OCI-LY7 (cell line): ENCODE results near the gene STYK1. TPM values are rescaled to one million over a fixed set of nuclear protein-coding genes. Genes with fewer than 3 reads are reported as not detected.

ENCODE experiments used
- BruUV-seq: library from RNA; stranded (reverse); fragments of 400-500 nt; replicated peaks from 2 replicates; lab custom pipeline; 2021; lab: Mats Ljungman, UMichigan
- CTCF ChIA-PET: fragments of 300-600 bp; sonication (Branson Sonifier 250); formaldehyde crosslinking; loops from one replicate; lab custom pipeline; 2022; ENCODE audit warnings: antibody characterized with exemption; ENCODE audit not compliant: unreplicated experiment; lab: Charles Lee
- POLR2A ChIA-PET: fragments of 300-600 bp; sonication (Branson Sonifier 250); formaldehyde crosslinking; loops from one replicate; lab custom pipeline; 2022; ENCODE audit warnings: antibody characterized with exemption; lab: Charles Lee
- DNase-seq: peaks from one replicate; pipeline ENCODE4 v3.0.0-alpha.2; 2015; ENCODE audit warnings: low spot score
- H2AFZ ChIP-seq: fragments of 200-600 bp; sonication (generic), shearing (Covaris generic); 2 replicates; pipeline ENCODE4 v1.6.1; 2014; ENCODE audit warnings: mild to moderate bottlenecking, antibody characterized with exemption, low read length, moderate library complexity
- H3K27ac ChIP-seq: fragments of 200-600 bp; sonication (generic); 2 replicates; pipeline ENCODE4 v1.5.1; 2014; ENCODE audit warnings: mixed run types, low read depth, mild to moderate bottlenecking, moderate library complexity, low read length, inconsistent platforms; ENCODE audit not compliant: poor library complexity, severe bottlenecking
- H3K36me3 ChIP-seq: fragments of 200-600 bp; sonication (generic); 2 replicates; pipeline ENCODE4 v1.6.1; 2014; ENCODE audit warnings: mild to moderate bottlenecking, antibody characterized with exemption, low read length, moderate library complexity, mixed read lengths; ENCODE audit not compliant: insufficient read depth
- H3K4me1 ChIP-seq: fragments of 200-600 bp; sonication (generic); 2 replicates; pipeline ENCODE4 v1.5.1; 2014; ENCODE audit warnings: mild to moderate bottlenecking, low read length; ENCODE audit not compliant: insufficient read depth, poor library complexity, severe bottlenecking
- H3K4me2 ChIP-seq: fragments of 200-600 bp; sonication (generic); 2 replicates; pipeline ENCODE4 v1.6.1; 2014; ENCODE audit warnings: mild to moderate bottlenecking, low read length
- H3K4me3 ChIP-seq: fragments of 200-600 bp; sonication (generic); 2 replicates; pipeline ENCODE4 v1.5.1; 2014; ENCODE audit warnings: mild to moderate bottlenecking, low read depth, low read length; ENCODE audit not compliant: poor library complexity, severe bottlenecking
- H3K79me2 ChIP-seq: fragments of 200-600 bp; sonication (generic); 2 replicates; pipeline ENCODE4 v1.6.1; 2016; ENCODE audit warnings: low read depth, mild to moderate bottlenecking, low read length, moderate library complexity, mixed read lengths; ENCODE audit not compliant: insufficient read depth
- H3K9me2 ChIP-seq: fragments of 200-600 bp; sonication (generic); 2 replicates; pipeline ENCODE4 v1.6.1; 2016; ENCODE audit warnings: mild to moderate bottlenecking, low read length, mixed read lengths; ENCODE audit not compliant: insufficient read depth
- H3K9me3 ChIP-seq: fragments of 200-600 bp; sonication (generic); 2 replicates; pipeline ENCODE4 v1.6.1; 2014; ENCODE audit warnings: mild to moderate bottlenecking, mixed run types, low read length, mixed read lengths
- H4K20me1 ChIP-seq: fragments of 200-600 bp; sonication (generic); 2 replicates; pipeline ENCODE4 v1.6.1; 2014; ENCODE audit warnings: mild to moderate bottlenecking, antibody characterized with exemption, low read length, moderate library complexity, mixed read lengths; ENCODE audit not compliant: insufficient read depth
- EZH2phosphoT487 ChIP-seq: fragments of 200-600 bp; sonication (generic); IDR thresholded peaks from 2 replicates; pipeline ENCODE4 v1.6.1; 2018; ENCODE audit warnings: low read depth, borderline replicate concordance, mild to moderate bottlenecking, mixed run types, antibody characterized with exemption, low read length, moderate library complexity, mixed read lengths
- intact Hi-C: fragments of 100-400 bp; cut with micrococcal nuclease; formaldehyde crosslinking; loops from one replicate; pipeline ENCODE4 v1.10.0; 2022; ENCODE audit not compliant: unreplicated experiment
- total RNA-seq, 2 experiments: library from RNA; depleted of rRNA in 1 of 2; stranded (reverse); fragments of >200 nt in 1 of 2; shearing (Covaris generic) in 1 of 2; gene quantifications; 2 replicates each; pipeline ENCODE4 v1.2.3, GENCODE V29; 2014 to 2022
- TF ChIP-seq, protein P1 (sequence below): fragments of 200-600 bp; sonication (generic); conservative IDR thresholded peaks from 2 replicates; pipeline ENCODE4 v1.5.1; 2014; ENCODE audit warnings: mild to moderate bottlenecking, antibody characterized with exemption, low read length, moderate library complexity, mixed read lengths

Gene STYK1
- total RNA-seq, 2 experiments from 2014 or later: not detected

DNA sequence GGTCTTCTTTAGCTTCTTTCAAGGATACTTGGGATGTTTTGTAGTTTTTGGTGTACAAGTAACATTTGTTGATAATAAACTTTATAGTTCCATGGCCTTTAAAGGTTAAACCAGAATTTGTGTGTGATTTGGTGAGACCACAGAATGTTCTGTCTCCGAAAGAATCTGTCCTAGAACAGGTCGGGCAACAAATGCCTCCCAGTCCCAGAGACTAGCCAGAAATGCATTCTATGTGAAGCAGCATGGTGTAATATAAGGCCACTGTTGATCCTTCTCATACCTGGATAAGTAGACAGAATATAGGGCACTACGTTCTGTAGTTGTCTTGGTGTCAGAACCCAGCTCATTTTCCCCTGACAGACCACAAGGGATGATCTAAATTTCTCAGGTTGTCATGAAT lies 10.0 kb downstream of the STYK1 start:
- H3K27ac ChIP-seq: no peak overlapping the region
- H3K9me2 ChIP-seq: no peaks in the 10 kb centered on the region
- no TSS peak for BruUV-seq
- H3K4me3 ChIP-seq: no peak overlapping the region
- no peak overlapping the region for H2AFZ ChIP-seq
- TF ChIP-seq, protein P1, sequence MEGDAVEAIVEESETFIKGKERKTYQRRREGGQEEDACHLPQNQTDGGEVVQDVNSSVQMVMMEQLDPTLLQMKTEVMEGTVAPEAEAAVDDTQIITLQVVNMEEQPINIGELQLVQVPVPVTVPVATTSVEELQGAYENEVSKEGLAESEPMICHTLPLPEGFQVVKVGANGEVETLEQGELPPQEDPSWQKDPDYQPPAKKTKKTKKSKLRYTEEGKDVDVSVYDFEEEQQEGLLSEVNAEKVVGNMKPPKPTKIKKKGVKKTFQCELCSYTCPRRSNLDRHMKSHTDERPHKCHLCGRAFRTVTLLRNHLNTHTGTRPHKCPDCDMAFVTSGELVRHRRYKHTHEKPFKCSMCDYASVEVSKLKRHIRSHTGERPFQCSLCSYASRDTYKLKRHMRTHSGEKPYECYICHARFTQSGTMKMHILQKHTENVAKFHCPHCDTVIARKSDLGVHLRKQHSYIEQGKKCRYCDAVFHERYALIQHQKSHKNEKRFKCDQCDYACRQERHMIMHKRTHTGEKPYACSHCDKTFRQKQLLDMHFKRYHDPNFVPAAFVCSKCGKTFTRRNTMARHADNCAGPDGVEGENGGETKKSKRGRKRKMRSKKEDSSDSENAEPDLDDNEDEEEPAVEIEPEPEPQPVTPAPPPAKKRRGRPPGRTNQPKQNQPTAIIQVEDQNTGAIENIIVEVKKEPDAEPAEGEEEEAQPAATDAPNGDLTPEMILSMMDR: no peak
- no peak for TF ChIP-seq EZH2phosphoT487
- no peak for DNase-seq
- no peaks in the 10 kb centered on the region for H3K4me1 ChIP-seq
- H3K4me2 ChIP-seq: no peak overlapping the region
- ChIA-PET CTCF (no interaction called here), POLR2A (no interaction called here)
- 0 out of 2 replicates have a peak, but pooled peaks cover 8% of the 10 kb centered on the region for H3K9me3 ChIP-seq
- H3K36me3 ChIP-seq: no peaks in the 10 kb centered on the region
- intact Hi-C loops: no loop called here
- H4K20me1 ChIP-seq: no peaks in the 10 kb centered on the region
- no peaks in the 10 kb centered on the region for H3K79me2 ChIP-seq

DNA sequence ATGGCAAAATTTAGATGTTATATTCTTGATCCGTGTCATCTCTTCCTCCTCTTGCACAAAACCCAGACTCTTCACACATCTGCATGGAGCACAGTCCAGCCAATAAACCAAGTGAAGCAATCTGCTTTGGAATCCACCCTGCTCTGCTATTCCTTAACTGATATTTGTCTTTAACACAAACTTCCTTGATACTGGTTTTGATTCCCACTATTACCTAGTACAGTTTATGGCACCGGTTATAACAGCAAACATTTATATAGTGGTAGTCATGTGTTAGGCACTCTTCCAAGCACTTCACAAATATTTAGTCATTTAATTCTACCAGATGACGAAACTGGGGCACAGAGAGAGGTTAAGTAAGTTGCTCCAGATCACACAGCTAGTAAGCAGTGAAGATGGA lies 12.5 kb downstream of the STYK1 start:
- POLR2A ChIA-PET: no interaction called here
- Histone ChIP-seq H3K36me3 (no peaks in the 10 kb centered on the region), H3K4me2 (no peak overlapping the region), H3K9me2 (no peaks in the 10 kb centered on the region), H3K4me1 (no peaks in the 10 kb centered on the region), H3K27ac (no peak overlapping the region), H3K79me2 (no peaks in the 10 kb centered on the region), H3K9me3 (peaks cover 14% of the 10 kb centered on the region; the same call in 1 of the 2 replicates), H4K20me1 (no peaks in the 10 kb centered on the region), H3K4me3 (no peak overlapping the region), H2AFZ (no peak overlapping the region)
- intact Hi-C loops: no loop called here
- TF ChIP-seq, protein P1: no peak
- no peak for TF ChIP-seq EZH2phosphoT487
- DNase-seq: no peak
- no TSS peak for BruUV-seq
- CTCF ChIA-PET: no interaction called here

- H3K36me3 ChIP-seq: no peaks in the 10 kb centered on the region
- ChIA-PET CTCF (no interaction called here), POLR2A (interaction anchor here (0.5 kb wide), 1 partner anchor 617 kb away, joined by 3 read pairs; no protein-coding TSS in a partner anchor)
- H2AFZ ChIP-seq: no peak overlapping the region
- no peaks in the 10 kb centered on the region for H4K20me1 ChIP-seq
- no TSS peak for BruUV-seq
- intact Hi-C loops: no loop called here
- no peak overlapping the region for H3K27ac ChIP-seq
- H3K4me3 ChIP-seq: no peak overlapping the region
- TF ChIP-seq, protein P1: no peak
- TF ChIP-seq EZH2phosphoT487: no peak
- H3K9me3 ChIP-seq: peaks cover 9% of the 10 kb centered on the region; the same call in 1 of the 2 replicates
- DNase-seq: no peak
- H3K4me1 ChIP-seq: no peaks in the 10 kb centered on the region
- no peaks in the 10 kb centered on the region for H3K79me2 ChIP-seq
- no peak overlapping the region for H3K4me2 ChIP-seq
- H3K9me2 ChIP-seq: no peaks in the 10 kb centered on the region
These were observed 19.8 kb downstream of the STYK1 start for GRCh38 chr12:10654003-10654402.
